A204.1 (cell line): ENCODE data around the gene FASTKD2.

Source experiments
- FAIRE-seq: peaks from 2 replicates; lab custom pipeline; 2012; peaks lifted over from hg19 to GRCh38; lab: Jason Lieb, UNC

FASTKD2 gene

GRCh38 chr2:206838690-206839089, 73.3 kb downstream of the FASTKD2 start:
- FAIRE-seq, result no peak

- no peak for FAIRE-seq
These were observed 75.6 kb downstream of the FASTKD2 start for GRCh38 chr2:206840999-206841398.
